Measurements from ENCODE around the gene JCAD.

Gene JCAD

DNA sequence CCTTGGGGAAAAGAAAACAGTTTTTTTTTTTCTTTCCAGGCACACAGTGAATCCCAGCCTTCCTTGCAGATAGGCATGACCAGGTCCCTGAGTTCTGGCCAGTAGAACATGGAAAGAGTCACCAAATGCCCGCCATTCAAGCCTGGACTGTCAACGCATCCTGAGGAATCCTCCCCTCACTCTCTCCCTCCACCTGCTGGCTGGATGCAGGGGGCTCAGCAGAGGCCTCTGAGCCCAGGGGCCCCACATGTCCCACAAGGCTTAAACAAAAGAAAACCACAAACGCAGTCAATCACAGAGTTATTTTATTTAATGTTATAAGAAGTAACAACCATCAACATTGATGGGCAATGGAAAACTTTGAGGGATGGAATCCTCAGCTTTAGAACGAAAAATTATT, 93.1 kb downstream of the JCAD start:
- Histone ChIP-seq H3K4me2 (ENCODE audit: low read depth, low read length, poor library complexity, severe bottlenecking) (no peak overlapping the region), H4K20me1 (ENCODE audit: insufficient read depth, low read length, poor library complexity, severe bottlenecking) (no peaks in the 10 kb centered on the region), H3K27me3 (ENCODE audit: insufficient read depth, low read length, poor library complexity, severe bottlenecking) (no peaks in the 10 kb centered on the region), H3K9me2 (replicated peaks; ENCODE audit: low read depth, low read length) (no peaks in the 10 kb centered on the region), H3K4me3 (ENCODE audit: low read length, poor library complexity, severe bottlenecking) (no peak overlapping the region), H3K36me3 (ENCODE audit: insufficient read depth, low read length) (no peaks in the 10 kb centered on the region), H3K79me2 (ENCODE audit: insufficient read depth, low read length) (no peaks in the 10 kb centered on the region), H3K9me3 (ENCODE audit: insufficient read depth, low read depth, low read length) (no peaks in the 10 kb centered on the region), H2AFZ (ENCODE audit: low read length) (no peak overlapping the region), H3K4me1 (ENCODE audit: insufficient read depth, low read length, poor library complexity, severe bottlenecking) (no peaks in the 10 kb centered on the region), H3F3A (ENCODE audit: low read depth) (no peaks in the 10 kb centered on the region), H3K9ac (ENCODE audit: low read depth, low read length, poor library complexity, severe bottlenecking) (no peak overlapping the region)
- TF ChIP-seq EZH2phosphoT487 (IDR thresholded peaks at IDR 0.05; ENCODE audit: borderline replicate concordance), result no peak
- TF ChIP-seq, protein P1, sequence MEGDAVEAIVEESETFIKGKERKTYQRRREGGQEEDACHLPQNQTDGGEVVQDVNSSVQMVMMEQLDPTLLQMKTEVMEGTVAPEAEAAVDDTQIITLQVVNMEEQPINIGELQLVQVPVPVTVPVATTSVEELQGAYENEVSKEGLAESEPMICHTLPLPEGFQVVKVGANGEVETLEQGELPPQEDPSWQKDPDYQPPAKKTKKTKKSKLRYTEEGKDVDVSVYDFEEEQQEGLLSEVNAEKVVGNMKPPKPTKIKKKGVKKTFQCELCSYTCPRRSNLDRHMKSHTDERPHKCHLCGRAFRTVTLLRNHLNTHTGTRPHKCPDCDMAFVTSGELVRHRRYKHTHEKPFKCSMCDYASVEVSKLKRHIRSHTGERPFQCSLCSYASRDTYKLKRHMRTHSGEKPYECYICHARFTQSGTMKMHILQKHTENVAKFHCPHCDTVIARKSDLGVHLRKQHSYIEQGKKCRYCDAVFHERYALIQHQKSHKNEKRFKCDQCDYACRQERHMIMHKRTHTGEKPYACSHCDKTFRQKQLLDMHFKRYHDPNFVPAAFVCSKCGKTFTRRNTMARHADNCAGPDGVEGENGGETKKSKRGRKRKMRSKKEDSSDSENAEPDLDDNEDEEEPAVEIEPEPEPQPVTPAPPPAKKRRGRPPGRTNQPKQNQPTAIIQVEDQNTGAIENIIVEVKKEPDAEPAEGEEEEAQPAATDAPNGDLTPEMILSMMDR (conservative IDR thresholded peaks at IDR 0.05; ENCODE audit: low read length), result peak; percentile 26; the same call in 1 of the 2 replicates
